Endothelial cell of umbilical vein (primary cell): ENCODE measurements around the gene UBE2H.

Experiments used
- EZH2 ChIP-seq: IDR thresholded peaks from 2 replicates; pipeline ENCODE4 v1.6.1; 2012; ENCODE audit warnings: borderline replicate concordance, low read depth, mild to moderate bottlenecking, moderate library complexity, low read length, inconsistent platforms; ENCODE audit not compliant: severe bottlenecking
- POLR2A ChIP-seq: IDR thresholded peaks from 2 replicates; pipeline ENCODE4 v1.6.1; 2012; ENCODE audit warnings: low read depth, mild to moderate bottlenecking, control low read depth, low read length
- POLR2AphosphoS5 ChIP-seq: IDR thresholded peaks from 2 replicates; pipeline ENCODE4 v1.6.1; 2012; ENCODE audit warnings: low read depth, mild to moderate bottlenecking, control low read depth, low read length, moderate library complexity; ENCODE audit not compliant: insufficient read depth
- TF ChIP-seq, protein P1 (sequence below), 2 donors: IDR thresholded peaks; 1 replicate in 1 of 2; 2 replicates in 1 of 2; pipeline ENCODE4 v1.5.1; 2011; ENCODE audit warnings: low read length in 2 of 2, mild to moderate bottlenecking in 2 of 2, moderate library complexity in 2 of 2, control low read depth in 1 of 2, inconsistent platforms in 1 of 2, low read depth in 1 of 2; ENCODE audit not compliant: insufficient read depth in 1 of 2; ENCODE audit errors: extremely low read depth in 1 of 2

GRCh38 chr7:129882531-129882930 lies 70.2 kb downstream of the UBE2H start:
- TF ChIP-seq, protein P1, sequence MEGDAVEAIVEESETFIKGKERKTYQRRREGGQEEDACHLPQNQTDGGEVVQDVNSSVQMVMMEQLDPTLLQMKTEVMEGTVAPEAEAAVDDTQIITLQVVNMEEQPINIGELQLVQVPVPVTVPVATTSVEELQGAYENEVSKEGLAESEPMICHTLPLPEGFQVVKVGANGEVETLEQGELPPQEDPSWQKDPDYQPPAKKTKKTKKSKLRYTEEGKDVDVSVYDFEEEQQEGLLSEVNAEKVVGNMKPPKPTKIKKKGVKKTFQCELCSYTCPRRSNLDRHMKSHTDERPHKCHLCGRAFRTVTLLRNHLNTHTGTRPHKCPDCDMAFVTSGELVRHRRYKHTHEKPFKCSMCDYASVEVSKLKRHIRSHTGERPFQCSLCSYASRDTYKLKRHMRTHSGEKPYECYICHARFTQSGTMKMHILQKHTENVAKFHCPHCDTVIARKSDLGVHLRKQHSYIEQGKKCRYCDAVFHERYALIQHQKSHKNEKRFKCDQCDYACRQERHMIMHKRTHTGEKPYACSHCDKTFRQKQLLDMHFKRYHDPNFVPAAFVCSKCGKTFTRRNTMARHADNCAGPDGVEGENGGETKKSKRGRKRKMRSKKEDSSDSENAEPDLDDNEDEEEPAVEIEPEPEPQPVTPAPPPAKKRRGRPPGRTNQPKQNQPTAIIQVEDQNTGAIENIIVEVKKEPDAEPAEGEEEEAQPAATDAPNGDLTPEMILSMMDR (IDR thresholded peaks at IDR 0.05; ENCODE audit: extremely low read depth in 1 of 2, insufficient read depth in 1 of 2, low read depth in 1 of 2, low read length in 2 of 2), result no peak
- TF ChIP-seq EZH2, result no peak
- no peak for TF ChIP-seq POLR2A
- no peak for TF ChIP-seq POLR2AphosphoS5
